Cardiac muscle cell (in vitro differentiated cells and primary cell): ENCODE measurements around the gene SENP8. TPM values are rescaled to one million over a fixed set of nuclear protein-coding genes. Genes with fewer than 3 reads are reported as not detected.
A peak's percentile ranks its signal among the peaks of the same experiment; 100 is the strongest.
"Not testable (repeated sequence)": the region's sequence is repeated elsewhere in the genome, so short reads cannot be mapped to it uniquely, and the experiment has no call there.

Source experiments
- DNase-seq, 2 donors: peaks; one replicate each; pipeline versions ENCODE4 v3.0.0 to v3.0.0-alpha.2; 2010 to 2017; ENCODE audit warnings: low read depth in 1 of 2, low spot score in 1 of 2
- H3K27ac ChIP-seq: fragments of 200-600 bp; sonication (generic); 2 replicates; pipeline ENCODE4 v1.5.1; 2016
- H3K27me3 ChIP-seq: fragments of 200-600 bp; sonication (generic); 2 replicates; pipeline ENCODE4 v1.6.0; 2016; ENCODE audit warnings: control low read depth
- H3K36me3 ChIP-seq: fragments of 200-600 bp; sonication (generic); 2 replicates; pipeline ENCODE4 v1.5.1; 2016; ENCODE audit warnings: control low read depth
- H3K4me1 ChIP-seq: fragments of 200-600 bp; sonication (generic); 2 replicates; pipeline ENCODE4 v1.8.1; 2017; ENCODE audit warnings: low read depth, mild to moderate bottlenecking, mixed run types
- H3K4me3 ChIP-seq: fragments of 200-600 bp; sonication (generic); 2 replicates; pipeline ENCODE4 v1.5.1; 2016; ENCODE audit warnings: mild to moderate bottlenecking
- H3K9me3 ChIP-seq: fragments of 200-600 bp; sonication (generic); 2 replicates; pipeline ENCODE4 v1.5.1; 2017; ENCODE audit warnings: low read depth, mild to moderate bottlenecking, control low read depth
- CTCF ChIP-seq: IDR thresholded peaks from 2 replicates; pipeline ENCODE4 v1.5.1; 2012; ENCODE audit warnings: low read depth, mild to moderate bottlenecking, low read length
- polyA plus RNA-seq: library from polyadenylated mRNA; unstranded; fragments of >200 nt; fragmentation: Nextera tagmentation; extraction: Ambion mirVana; gene quantifications from 2 replicates; pipeline ENCODE4 v1.2.1, GENCODE V29; 2016
- total RNA-seq: library from RNA; depleted of rRNA; stranded (reverse); fragments of >200 nt; gene quantifications from 2 replicates; pipeline ENCODE4 v1.2.3, GENCODE V29; 2016

Gene SENP8
- total RNA-seq (4.2 and 4.6 TPM in 2 replicates), polyA plus RNA-seq (11.0 and 14.3 TPM in 2 replicates)

DNA sequence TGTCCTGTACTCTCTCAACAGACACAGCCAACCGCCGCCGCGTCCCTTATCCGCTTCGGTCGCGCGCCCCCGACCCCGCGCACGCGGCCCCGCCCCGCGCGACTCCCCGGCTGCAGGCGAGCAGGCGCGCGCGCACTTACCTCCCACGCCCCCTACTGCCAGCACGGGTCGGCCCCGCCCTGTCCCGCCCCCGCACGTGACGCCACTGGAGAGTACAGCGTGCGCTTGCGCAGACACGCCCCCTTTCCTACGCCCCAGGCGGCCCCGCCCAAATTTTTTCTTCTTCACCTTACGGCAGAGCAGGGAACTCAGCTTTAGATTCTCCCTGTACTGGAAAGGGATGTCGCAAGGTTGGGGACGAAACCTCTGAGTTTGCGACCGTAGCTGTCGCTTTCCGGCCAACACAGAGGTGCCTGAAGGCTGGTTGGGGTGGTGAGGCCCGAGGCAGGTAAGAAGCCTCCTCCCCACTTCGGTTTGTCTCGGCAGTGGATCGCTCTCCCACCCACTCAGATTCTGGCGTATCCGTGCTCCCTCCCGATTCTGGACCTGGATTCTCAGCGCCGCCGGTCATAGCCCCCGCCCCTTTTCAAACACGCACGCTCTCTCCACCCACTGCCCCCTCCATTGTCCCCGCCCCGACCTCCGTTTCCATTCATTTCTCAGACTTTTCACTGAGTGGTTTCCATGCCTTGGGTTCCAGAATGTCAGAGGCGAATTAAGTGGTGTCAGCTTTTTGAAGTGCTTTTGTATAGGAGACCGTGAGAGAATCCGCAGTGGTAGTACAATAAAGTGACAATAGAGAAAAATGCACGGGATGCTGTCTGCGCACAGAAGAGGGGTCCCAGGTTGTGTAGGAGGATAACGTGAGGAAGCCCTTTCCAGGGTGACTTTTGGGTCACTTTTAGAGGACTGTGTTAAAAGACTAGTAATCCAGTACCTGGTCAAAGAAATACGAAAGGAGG lies at the start of gene SENP8, which contains the start of gene MYO9A:
SENP8 (plus strand) TSS at position 387 of the 962 bp plus-strand sequence. CDS start 21,221 bp downstream, outside the sequence.
MYO9A (minus strand) TSS at position 134 of the 962 bp plus-strand sequence. CDS start 71,587 bp downstream, outside the sequence.
- Histone ChIP-seq H3K36me3 (no peaks in the 10 kb centered on the region), H3K27ac (peak within 1 kb of the TSS; percentile 97), H3K4me3 (peak within 1 kb of the TSS; percentile 76), H3K9me3 (no peaks in the 10 kb centered on the region), H3K27me3 (no peaks in the 10 kb centered on the region), H3K4me1 (peaks cover 24% of the 10 kb centered on the region)
- TF ChIP-seq CTCF: no peak
- DNase-seq: peak; percentile 99

DNA sequence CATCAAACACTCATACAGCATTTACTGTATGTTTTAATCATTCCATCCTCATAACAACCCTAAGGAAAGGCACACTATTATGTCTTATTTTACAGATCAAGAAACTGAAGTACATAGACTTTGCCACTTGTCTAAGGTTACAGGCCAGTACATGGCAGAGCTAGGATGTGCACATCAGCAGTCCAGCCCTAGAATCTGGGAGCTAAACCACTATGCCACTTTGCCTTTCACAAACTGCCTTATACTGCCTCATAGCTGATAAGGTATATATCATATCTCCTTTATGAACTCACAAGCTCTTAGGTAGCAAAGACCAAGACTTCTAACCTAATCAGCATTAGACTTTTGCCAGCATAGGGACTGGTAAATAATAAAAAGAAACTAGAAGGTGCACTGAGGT lies 49.3 kb upstream of the SENP8 start:
- no peak overlapping the region for H3K4me3 ChIP-seq
- H3K9me3 ChIP-seq: no peaks in the 10 kb centered on the region
- no peaks in the 10 kb centered on the region for H3K36me3 ChIP-seq
- DNase-seq: no peak
- no peak overlapping the region for H3K27ac ChIP-seq
- no peaks in the 10 kb centered on the region for H3K27me3 ChIP-seq
- no peaks in the 10 kb centered on the region for H3K4me1 ChIP-seq
- TF ChIP-seq CTCF: no peak

- Histone ChIP-seq H3K27ac (no peak overlapping the region), H3K27me3 (no peaks in the 10 kb centered on the region), H3K4me3 (no peak overlapping the region), H3K4me1 (no peaks in the 10 kb centered on the region), H3K36me3 (no peaks in the 10 kb centered on the region), H3K9me3 (no peaks in the 10 kb centered on the region)
- TF ChIP-seq CTCF: no peak
- no peak for DNase-seq
Measured at GRCh38 chr15:72070817-72071447, 47.3 kb upstream of the SENP8 start.

DNA sequence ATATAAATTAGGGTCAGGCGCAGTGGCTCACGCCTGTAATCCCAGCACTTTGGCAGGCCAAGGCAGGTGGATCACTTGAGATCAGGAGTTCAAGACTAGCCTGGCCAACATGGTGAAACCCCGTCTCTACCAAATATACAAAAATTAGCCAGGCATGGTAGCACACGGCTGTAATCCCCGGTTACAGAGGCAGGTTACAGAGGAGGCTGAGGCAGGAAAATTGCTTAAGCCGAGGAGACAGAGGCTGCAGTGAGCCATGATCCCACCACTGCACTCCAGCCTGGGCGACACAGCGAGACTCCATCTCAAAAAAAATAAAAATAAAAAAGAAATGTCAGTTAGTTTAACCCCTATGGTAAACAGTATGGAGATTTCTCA lies 46.8 kb upstream of the SENP8 start:
- DNase-seq, H3K9me3 ChIP-seq, H3K27ac ChIP-seq, H3K4me3 ChIP-seq, H3K27me3 ChIP-seq, H3K36me3 ChIP-seq, H3K4me1 ChIP-seq: not testable (repeated sequence)

GRCh38 chr15:72074335-72075060 lies 43.7 kb upstream of the SENP8 start:
- Histone ChIP-seq H3K36me3 (no peaks in the 10 kb centered on the region), H3K9me3 (no peaks in the 10 kb centered on the region), H3K4me1 (no peaks in the 10 kb centered on the region), H3K4me3 (no peak overlapping the region), H3K27me3 (no peaks in the 10 kb centered on the region), H3K27ac (peak overlapping the region; percentile 57)
- no peak for TF ChIP-seq CTCF
- DNase-seq: peak in 1 of 2 donors; percentile 9
